Gastrocnemius medialis (tissue), 4 donors: ENCODE data around the gene ZNF134.

Experiments used
- POLR2A ChIP-seq, 2 donors: fragments of 450-650 bp; IDR thresholded peaks; one replicate each; pipeline ENCODE4 v1.6.1; 2017; ENCODE audit warnings: antibody characterized with exemption in 2 of 2, mild to moderate bottlenecking in 2 of 2, moderate library complexity in 2 of 2
- TF ChIP-seq, protein P1 (sequence below), 5 experiments: fragments of 450-650 bp in 3 of 5; fragments of 200-600 bp in 2 of 5; sonication (generic) in 2 of 5; IDR thresholded peaks in 4 of 5; conservative IDR thresholded peaks in 1 of 5; 1 replicate in 4 of 5; 2 replicates in 1 of 5; pipeline ENCODE4 v1.5.1; 2016 to 2019; ENCODE audit warnings: antibody characterized with exemption in 5 of 5, mild to moderate bottlenecking in 3 of 5, moderate library complexity in 3 of 5

DNA sequence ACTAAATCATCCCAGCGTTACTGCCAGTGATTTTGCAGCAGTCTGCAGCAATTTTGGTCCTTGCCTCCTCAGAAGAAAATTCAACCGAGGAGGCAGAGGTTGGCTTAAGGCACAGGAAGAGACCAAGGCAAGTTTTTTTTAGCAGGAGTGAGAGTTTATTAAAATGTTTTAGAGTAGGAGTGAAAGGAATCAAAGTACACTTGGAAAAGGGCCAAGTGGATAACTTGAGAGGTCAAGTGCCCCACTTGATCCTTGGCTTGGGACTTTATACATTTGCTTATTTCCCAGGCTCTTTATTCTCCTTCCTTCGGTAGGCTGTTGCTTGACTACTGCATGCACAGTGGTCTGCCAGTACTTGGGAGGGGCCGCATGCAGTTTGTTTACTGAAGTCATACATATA, 2.9 kb upstream of the ZNF134 start:
- no peak for TF ChIP-seq POLR2A (IDR thresholded peaks at IDR 0.05)
- TF ChIP-seq, protein P1, sequence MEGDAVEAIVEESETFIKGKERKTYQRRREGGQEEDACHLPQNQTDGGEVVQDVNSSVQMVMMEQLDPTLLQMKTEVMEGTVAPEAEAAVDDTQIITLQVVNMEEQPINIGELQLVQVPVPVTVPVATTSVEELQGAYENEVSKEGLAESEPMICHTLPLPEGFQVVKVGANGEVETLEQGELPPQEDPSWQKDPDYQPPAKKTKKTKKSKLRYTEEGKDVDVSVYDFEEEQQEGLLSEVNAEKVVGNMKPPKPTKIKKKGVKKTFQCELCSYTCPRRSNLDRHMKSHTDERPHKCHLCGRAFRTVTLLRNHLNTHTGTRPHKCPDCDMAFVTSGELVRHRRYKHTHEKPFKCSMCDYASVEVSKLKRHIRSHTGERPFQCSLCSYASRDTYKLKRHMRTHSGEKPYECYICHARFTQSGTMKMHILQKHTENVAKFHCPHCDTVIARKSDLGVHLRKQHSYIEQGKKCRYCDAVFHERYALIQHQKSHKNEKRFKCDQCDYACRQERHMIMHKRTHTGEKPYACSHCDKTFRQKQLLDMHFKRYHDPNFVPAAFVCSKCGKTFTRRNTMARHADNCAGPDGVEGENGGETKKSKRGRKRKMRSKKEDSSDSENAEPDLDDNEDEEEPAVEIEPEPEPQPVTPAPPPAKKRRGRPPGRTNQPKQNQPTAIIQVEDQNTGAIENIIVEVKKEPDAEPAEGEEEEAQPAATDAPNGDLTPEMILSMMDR (IDR thresholded peaks at IDR 0.05 in 4 of 5, conservative IDR thresholded peaks at IDR 0.05 in 1 of 5) = no peak
